Muscle layer of duodenum (tissue), 2 donors: Measurements from ENCODE around the gene C21orf58.
"Not testable (repeated sequence)": the region's sequence is repeated elsewhere in the genome, so short reads cannot be mapped to it uniquely, and the experiment has no call there.

Source experiments
- H3K27ac ChIP-seq: one replicate; pipeline ENCODE4 v1.7.0; 2013; ENCODE audit warnings: mild to moderate bottlenecking, low read length
- H3K27me3 ChIP-seq: one replicate; pipeline ENCODE4 v1.7.0; 2013; ENCODE audit warnings: low read depth, mild to moderate bottlenecking, control low read depth, low read length
- H3K36me3 ChIP-seq, 2 donors: one replicate each; pipeline ENCODE4 v1.7.0; 2013; ENCODE audit warnings: low read length in 2 of 2, control low read depth in 1 of 2, mild to moderate bottlenecking in 1 of 2; ENCODE audit not compliant: insufficient read depth in 2 of 2, control insufficient read depth in 1 of 2
- H3K4me1 ChIP-seq, 2 donors: one replicate each; pipeline ENCODE4 v1.7.0; 2013; ENCODE audit warnings: low read length in 2 of 2, mild to moderate bottlenecking in 2 of 2, control low read depth in 1 of 2, moderate library complexity in 1 of 2; ENCODE audit not compliant: insufficient read depth in 2 of 2, control insufficient read depth in 1 of 2
- H3K4me3 ChIP-seq, 2 donors: one replicate each; pipeline ENCODE4 v1.7.0; 2013; ENCODE audit warnings: low read length in 2 of 2, low read depth in 1 of 2, mild to moderate bottlenecking in 1 of 2
- H3K9me3 ChIP-seq, 2 donors: one replicate each; pipeline ENCODE4 v1.7.0; 2013; ENCODE audit warnings: low read length in 2 of 2, control low read depth in 1 of 2, mild to moderate bottlenecking in 1 of 2; ENCODE audit not compliant: control insufficient read depth in 1 of 2
- donor health status: healthy.

Gene C21orf58

GRCh38 chr21:46322351-46323226 is 1.1 kb downstream of the C21orf58 start:
- H3K27me3 ChIP-seq, result no peaks in the 10 kb centered on the region
- peaks cover 0 to 6% of the 10 kb centered on the region in 2 donors for H3K36me3 ChIP-seq
- H3K4me3 ChIP-seq, result peak overlapping the region; percentile 67 to 96
- H3K4me1 ChIP-seq, result peaks cover 6 to 29% of the 10 kb centered on the region in 2 donors
- no peak overlapping the region for H3K27ac ChIP-seq
- H3K9me3 ChIP-seq, result no peaks in the 10 kb centered on the region

GRCh38 chr21:46320331-46320801 is 3.3 kb downstream of the C21orf58 start:
- Histone ChIP-seq H3K27ac (no peak overlapping the region), H3K9me3 (no peaks in the 10 kb centered on the region), H3K4me1 (peaks cover 1 to 25% of the 10 kb centered on the region in 2 donors), H3K27me3 (no peaks in the 10 kb centered on the region), H3K36me3 (peaks cover 0 to 3% of the 10 kb centered on the region in 2 donors), H3K4me3 (no peak overlapping the region)

DNA sequence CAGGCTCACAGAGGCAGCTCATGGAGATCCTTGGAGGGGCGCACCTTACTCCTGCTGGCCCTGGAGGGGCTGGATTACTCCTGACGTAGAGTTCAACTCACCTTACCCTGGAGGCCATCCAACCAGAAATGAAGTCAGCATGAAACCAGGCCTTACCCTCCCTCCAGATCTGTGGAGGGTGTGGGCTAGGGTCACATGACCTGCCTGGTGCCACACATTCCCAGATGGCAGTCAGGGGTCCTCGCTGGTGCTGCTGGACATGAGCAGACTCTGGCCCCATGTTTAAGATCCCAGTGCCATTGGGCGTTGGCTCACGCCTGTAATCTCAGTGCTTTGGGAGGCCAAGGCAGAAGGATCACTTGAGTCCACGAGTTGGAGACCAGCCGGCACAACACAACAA is 4.5 kb downstream of the C21orf58 start:
- no peak overlapping the region for H3K4me3 ChIP-seq
- H3K27me3 ChIP-seq, result no peaks in the 10 kb centered on the region
- peaks cover 0 to 5% of the 10 kb centered on the region in 2 donors for H3K36me3 ChIP-seq
- H3K27ac ChIP-seq, result no peak overlapping the region
- no peaks in the 10 kb centered on the region for H3K9me3 ChIP-seq
- H3K4me1 ChIP-seq, result peaks cover 0 to 19% of the 10 kb centered on the region in 2 donors

DNA sequence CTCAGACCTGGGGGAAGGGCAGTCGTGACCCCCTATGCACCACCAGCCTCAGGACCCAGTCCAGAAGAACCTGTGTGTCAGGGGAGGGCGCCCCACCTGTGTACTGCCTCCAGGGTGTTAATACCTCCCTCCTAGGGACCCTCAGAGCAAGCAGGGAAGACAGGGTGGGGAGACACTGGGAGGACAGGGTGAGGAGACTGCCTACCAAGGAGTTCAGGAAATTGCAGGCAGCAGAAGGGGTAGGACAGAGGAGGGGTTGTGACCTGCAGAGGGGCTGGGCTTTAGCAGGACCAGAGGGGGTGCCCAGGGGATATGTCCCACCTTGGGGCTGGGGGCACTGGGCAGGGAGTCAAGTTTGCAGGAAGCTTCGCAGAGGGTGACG is 5.2 kb downstream of the C21orf58 start:
- Histone ChIP-seq H3K27me3 (no peaks in the 10 kb centered on the region), H3K36me3 (peaks cover 0 to 3% of the 10 kb centered on the region in 2 donors), H3K27ac (no peak overlapping the region), H3K4me3 (no peak overlapping the region), H3K4me1 (peaks cover 0 to 19% of the 10 kb centered on the region in 2 donors), H3K9me3 (no peaks in the 10 kb centered on the region)

- no peak overlapping the region for H3K27ac ChIP-seq
- H3K4me1 ChIP-seq, result peaks cover 0 to 15% of the 10 kb centered on the region in 2 donors
- H3K9me3 ChIP-seq, result no peaks in the 10 kb centered on the region
- no peaks in the 10 kb centered on the region for H3K27me3 ChIP-seq
- H3K4me3 ChIP-seq, result no peak overlapping the region
- H3K36me3 ChIP-seq, result peaks cover 0 to 3% of the 10 kb centered on the region in 2 donors
Observed at GRCh38 chr21:46317710-46318463, 5.8 kb downstream of the C21orf58 start.

GRCh38 chr21:46316708-46317324 is 6.9 kb downstream of the C21orf58 start:
- no peaks in the 10 kb centered on the region for H3K27me3 ChIP-seq
- H3K9me3 ChIP-seq, result no peaks in the 10 kb centered on the region
- no peak overlapping the region for H3K27ac ChIP-seq
- peaks cover 0 to 4% of the 10 kb centered on the region in 2 donors for H3K4me1 ChIP-seq
- no peak overlapping the region for H3K4me3 ChIP-seq
- H3K36me3 ChIP-seq, result peaks cover 0 to 3% of the 10 kb centered on the region in 2 donors

DNA sequence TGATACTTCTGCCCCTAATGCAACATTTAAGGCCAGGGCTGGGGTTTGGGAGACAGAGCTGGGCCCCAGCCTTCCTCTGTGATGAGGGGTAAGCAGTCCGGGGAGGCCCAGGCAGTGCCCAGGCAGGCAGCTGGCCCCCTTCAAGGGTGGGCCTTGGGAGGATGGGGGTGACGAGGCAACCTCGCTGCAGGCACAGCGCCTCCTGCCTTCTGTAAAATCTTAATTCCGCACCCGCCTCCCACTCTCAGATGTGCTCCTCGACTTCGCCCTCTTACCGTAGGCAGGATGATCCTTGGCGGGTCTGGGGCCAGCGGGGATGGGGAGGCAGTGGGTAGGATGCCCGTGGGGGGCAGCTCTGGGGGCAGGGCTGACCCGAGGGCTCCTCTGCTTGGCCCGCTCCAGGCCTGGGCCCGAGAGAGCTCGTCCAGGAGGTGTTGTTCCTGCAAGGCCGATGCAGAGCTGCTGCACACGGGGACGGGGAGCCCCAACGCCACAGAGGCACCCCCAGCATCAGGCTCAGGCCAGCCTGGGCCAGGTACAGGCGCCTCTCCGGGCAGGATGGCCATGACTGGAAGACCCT is 9.1 kb downstream of the C21orf58 start:
- H3K4me1 ChIP-seq, result no peaks in the 10 kb centered on the region
- H3K36me3 ChIP-seq, result peaks cover 0 to 3% of the 10 kb centered on the region in 2 donors
- no peaks in the 10 kb centered on the region for H3K27me3 ChIP-seq
- H3K9me3 ChIP-seq, result no peaks in the 10 kb centered on the region
- no peak overlapping the region for H3K4me3 ChIP-seq
- H3K27ac ChIP-seq, result no peak overlapping the region

DNA sequence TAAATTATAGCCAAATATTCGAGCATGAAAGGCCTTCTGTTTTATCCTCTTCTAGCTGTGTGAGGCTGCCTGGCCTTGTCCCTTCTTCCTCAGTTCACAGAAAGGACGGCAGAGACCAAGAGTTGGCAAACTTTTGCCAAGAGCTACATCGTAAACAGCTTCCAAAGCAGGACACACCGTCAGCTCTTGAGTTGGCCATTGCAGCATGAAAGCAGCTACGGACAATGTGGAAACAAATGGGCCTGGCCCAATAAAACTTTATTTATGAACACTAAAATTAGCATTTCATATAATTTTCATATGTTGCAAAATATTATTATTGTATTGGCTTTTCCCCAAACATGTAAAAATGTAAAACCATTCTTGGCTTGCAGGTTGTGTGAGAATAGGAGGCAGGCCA is 10.7 kb downstream of the C21orf58 start:
- Histone ChIP-seq H3K9me3 (no peaks in the 10 kb centered on the region), H3K4me3 (no peak overlapping the region), H3K27me3 (no peaks in the 10 kb centered on the region), H3K36me3 (peaks cover 0 to 3% of the 10 kb centered on the region in 2 donors), H3K4me1 (no peaks in the 10 kb centered on the region), H3K27ac (no peak overlapping the region)

GRCh38 chr21:46311568-46311967 is 12.1 kb downstream of the C21orf58 start:
- H3K36me3 ChIP-seq, result peaks cover 0 to 3% of the 10 kb centered on the region in 2 donors
- H3K9me3 ChIP-seq, result no peaks in the 10 kb centered on the region
- no peak overlapping the region for H3K27ac ChIP-seq
- no peaks in the 10 kb centered on the region for H3K27me3 ChIP-seq
- H3K4me1 ChIP-seq, result no peaks in the 10 kb centered on the region
- no peak overlapping the region for H3K4me3 ChIP-seq

DNA sequence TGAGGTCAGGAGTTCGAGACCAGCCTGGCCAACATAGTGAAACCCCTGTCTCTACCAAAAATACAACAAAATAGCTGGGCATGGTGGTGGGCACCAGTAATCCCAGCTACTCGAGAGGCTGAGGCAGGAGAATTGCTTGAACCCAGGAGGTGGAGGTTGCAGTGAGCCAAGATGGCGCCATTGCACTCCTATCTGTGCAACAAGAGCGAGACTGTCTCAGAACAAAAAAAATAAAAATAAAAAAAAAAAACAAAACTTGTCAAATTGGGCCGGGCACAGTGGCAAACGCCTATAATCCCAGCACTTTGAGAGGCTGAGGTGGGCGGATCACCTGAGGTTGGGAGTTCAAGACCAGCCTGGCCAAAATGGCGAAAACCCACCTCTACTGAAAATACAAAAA is 13.4 kb downstream of the C21orf58 start:
- H3K27ac ChIP-seq, H3K36me3 ChIP-seq, H3K27me3 ChIP-seq, H3K4me3 ChIP-seq, H3K4me1 ChIP-seq, H3K9me3 ChIP-seq: not testable (repeated sequence)

DNA sequence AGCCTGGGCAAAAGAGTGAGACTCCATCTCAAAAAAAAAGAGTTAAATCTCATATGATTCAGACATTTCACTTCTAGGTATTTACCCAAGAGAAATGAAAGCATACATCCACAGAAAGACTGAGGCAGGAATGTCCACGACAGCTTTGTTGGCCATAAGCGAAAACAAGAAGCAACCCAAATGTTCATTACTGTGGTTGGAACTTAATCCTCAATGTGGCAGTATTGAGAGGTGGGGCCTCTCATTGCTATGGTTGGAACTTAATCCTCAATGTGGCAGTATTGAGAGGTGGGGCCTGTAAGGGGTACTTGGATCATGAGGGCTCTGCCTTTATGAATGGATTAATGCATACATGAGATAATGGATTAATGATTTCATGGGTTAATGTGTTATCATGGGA is 15.2 kb downstream of the C21orf58 start:
- Histone ChIP-seq H3K36me3 (peaks cover 0 to 6% of the 10 kb centered on the region in 2 donors), H3K4me1 (no peaks in the 10 kb centered on the region), H3K27ac (no peak overlapping the region), H3K9me3 (no peaks in the 10 kb centered on the region), H3K4me3 (no peak overlapping the region), H3K27me3 (no peaks in the 10 kb centered on the region)
